Measurements from ENCODE around the gene CASZ1.

CASZ1 gene

DNA sequence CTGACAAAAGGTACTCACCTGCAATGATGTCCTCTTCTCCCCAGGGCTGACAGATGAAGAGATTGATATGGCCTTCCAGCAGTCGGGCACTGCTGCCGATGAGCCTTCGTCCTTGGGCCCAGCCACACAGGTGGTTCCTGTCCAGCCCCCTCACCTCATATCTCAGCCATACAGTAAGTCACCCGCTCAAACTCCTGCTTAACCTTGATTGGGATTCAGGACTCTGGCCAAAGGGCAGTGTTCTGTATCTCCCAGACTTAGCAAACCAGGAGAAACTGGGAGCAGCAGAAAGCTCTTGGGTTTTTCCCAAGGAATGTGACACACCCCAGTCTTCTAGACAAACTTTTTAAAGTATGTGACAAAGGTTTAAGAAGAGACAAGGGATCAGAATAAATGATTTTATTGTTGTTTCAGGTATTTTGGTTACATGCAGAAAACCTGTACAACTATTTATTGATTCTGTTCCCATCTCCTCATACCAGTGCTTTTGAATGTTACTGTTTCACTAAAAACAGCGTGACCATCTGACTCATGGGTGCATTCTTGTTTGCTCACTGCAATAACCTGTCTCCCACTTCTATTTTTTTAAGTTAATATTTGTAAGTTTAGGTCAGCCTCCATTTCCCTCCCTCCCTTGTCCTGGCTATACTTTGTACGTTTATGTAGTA lies 197.1 kb downstream of the CASZ1 start:
- no peak for DNase-seq (ENCODE audit: low read depth)

DNA sequence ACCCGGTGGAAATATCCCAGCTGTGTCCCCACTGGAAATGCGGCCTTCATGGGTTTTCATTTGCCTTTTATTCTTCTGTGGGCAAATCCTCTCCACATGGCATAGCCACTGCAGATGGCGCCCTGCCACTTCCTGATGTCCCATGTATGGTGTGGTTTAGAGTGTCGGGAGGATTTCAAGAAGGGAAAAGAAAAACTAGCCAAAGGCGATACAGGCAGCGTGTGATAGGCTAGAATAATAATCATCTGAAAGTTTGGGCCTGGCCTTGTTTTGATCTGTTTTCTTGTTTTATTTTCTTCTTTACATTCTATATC lies 198.1 kb downstream of the CASZ1 start:
- DNase-seq (ENCODE audit: low read depth): no peak

DNA sequence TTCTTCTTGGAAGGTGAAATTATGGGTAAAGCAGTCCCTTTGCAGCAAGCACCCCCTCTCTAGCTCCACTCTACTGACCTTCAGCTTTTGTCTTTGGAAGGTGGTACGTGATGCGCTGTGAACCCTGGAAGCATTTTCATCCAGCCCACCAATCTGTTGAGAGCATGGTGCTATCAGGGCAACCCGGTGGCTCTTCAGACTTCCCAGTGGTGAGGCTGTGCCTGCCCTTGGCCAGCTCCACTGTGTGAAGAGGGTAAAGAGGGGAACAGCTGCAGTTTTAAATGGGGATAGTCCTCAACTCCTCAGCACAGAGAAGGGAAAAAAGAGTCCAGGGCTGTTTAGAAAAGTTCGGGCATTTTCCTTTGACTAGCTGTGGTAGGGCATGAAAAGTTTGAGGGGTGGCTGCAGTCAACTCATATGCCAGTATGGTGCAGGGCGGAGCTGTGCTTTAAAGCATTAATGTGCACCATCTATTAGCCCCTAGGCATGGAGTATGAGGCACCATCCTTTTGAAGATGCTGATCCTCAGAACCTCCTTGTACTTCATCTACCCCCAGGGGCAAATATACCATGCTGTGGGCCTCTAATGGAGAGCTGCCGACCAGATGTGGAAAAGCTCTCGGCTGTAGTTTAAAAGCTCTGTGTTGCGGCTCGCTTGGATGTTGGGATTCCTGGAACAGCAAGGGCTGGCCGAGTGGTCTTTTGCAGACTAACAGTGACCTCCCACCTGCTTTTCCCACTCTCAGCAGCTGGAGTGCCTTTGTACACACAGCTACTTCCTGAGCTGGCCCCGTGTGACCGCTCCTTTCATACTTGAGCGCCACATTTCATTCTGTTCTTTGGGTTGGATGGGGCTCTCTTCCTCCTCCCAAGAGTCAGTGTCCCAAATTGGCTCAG lies 198.7 kb downstream of the CASZ1 start:
- DNase-seq (ENCODE audit: low read depth): no peak

DNA sequence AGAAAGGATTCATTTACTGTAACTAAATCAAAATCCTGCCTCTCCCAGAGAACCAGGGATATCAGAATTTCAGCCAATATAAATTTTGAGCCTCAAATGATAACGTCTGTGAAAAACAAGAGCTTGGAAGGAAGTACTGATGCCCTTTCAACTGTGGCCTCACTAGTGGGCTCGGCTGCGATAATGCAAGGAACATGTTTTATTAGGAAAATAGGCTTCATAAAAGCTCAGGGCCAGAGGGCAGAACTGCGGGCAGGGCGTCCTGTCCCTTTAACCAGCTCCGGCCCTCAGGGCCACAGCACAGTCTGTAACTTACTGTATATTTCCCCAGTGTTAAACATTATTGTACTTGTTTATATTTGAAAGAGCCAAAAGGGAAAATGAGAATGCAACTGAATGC lies 199.7 kb downstream of the CASZ1 start:
- no peak for DNase-seq (ENCODE audit: low read depth)

DNA sequence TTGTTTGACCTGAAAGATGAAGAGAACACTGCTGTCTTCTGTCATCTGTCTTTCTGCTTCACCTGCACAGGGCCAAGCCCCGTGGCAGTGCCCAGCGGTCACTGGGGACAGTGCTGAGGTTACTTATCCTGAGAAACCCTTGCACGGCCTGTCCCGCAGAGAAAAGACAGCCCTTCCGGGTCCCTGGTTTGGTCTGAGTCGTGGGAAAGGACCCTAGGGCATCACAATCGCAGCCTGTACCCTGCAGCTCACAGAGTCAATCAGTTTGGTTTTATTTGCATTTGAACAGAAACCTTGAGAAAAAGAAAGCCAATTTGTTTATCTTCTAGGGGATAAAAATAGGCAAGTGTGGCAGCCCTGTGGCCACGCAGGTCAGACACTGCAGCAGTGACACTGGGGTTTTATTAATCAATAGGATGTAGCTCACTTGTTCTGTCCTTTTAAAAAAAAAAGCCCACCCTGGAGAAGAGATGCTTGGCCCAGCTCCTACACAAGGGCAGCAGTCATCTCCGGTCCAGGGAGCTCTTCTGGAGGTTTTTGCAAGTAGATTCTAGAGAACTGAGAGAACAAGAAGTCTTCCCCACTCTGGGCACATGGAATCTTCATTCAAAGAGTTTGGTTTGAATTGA lies 201.7 kb downstream of the CASZ1 start:
- no peak for DNase-seq (ENCODE audit: low read depth)

DNA sequence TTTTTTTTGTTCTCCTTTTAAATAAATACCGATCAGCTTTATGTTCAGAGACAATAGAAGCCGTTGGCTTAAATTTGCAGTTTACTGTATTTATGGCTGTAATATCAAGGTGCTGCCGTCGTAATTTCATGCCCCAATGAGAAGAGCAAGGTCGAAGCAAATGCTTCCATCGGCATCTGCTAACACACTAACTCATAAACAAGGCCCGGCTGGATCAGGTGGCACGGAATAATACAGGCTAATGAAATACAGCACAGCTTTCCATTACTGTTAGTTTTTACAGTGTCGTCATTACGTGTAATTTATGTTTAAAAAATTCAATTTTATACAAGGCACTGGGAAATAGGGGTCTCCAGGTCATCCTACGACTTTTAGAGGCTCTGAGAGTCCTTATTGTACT lies 202.7 kb downstream of the CASZ1 start:
- DNase-seq (ENCODE audit: low read depth): no peak

DNA sequence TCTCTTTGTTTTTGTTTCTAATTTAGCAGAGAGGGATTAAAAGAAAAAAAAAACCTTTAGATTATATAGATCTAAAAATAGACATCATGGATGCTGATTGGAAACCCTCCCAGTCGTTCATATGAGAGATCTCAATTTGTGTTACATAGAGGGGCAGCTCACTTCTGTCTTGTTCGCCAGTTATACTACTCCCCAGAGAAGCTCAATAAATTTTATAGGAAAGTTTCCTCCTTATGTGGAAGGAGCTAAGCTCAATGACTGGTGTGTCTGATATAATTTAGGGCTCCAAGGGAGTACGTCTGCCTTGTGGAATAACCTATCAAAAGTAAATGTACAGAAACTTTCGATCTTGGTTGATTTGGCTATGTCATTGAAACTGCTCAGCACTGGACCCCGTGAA lies 204.1 kb downstream of the CASZ1 start:
- no peak for DNase-seq (ENCODE audit: low read depth)

DNA sequence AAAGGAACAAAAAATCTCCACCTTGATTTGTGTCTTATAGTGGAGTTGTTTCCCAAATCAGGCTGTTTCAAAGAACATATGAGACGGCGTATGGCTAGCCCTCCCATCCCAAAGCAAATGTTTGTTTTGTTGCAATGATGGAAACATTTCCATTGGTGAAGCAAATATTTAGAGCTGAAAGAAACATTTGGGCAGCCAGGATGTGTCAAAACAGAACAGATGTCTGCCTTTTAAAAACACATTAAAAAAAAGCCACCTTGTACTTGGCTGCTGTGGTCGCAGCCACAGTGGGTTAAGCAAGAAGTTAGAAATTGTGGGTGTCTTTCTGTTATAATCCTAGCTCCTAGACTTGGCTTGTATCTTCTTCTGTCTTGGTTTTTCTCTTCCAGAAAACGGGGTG lies 205.4 kb downstream of the CASZ1 start:
- DNase-seq (ENCODE audit: low read depth): no peak

DNA sequence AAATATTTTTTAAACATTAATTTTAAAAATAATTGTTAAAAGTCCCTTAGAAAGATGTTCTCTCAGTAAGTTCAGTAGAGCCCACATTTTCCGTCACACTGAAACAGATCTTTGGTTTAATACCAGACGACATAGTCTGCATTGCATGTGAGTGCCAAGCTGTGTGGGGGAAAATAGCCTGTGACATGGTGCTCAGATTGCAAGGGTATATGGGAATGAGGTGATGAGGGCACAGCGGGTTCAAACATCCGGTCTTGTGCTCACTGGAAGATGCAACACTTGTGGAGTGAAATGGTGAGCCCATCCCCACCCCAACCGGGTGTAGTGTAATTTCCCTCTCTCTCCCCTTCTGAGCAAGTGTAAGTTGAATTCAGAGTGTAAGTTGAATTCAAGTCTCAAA lies 207.4 kb downstream of the CASZ1 start:
- no peak for DNase-seq (ENCODE audit: low read depth)

DNA sequence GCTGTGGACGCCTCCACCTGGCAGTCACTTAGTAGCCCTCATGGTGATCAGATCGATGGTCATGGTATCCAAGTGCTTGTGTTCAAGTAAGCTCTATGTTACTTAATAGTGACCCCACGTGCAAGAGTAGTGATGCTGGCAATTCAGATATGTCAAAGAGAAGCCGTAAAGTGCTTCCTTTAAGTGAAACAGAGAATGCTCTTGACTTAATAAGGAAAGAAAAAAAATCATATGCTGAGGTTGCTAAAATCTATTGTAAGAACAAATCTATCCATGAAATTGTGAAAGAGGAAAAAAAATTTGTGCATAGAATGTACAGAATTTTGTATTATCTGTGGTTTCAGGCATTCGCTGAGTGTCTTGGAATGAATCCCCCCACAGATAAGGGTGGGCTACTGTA lies 207.8 kb downstream of the CASZ1 start:
- DNase-seq (ENCODE audit: low read depth): no peak

All from stimulated activated CD8-positive, alpha-beta memory T cell treated with anti-CD3 and anti-CD28 coated beads, Interleukin-15, amount 100 ng/mL, for 24 hours (primary cell).